KBM-7 (cell line): ENCODE results near the gene FADS1.

Experiments used
- DNase-seq: peaks from one replicate; pipeline ENCODE4 v3.0.0-alpha.2; 2015
- in situ Hi-C: fragments of 300-500 bp; cut with MboI; formaldehyde crosslinking; loops from 2 replicates; pipeline ENCODE4 v1.14.3; 2020; ENCODE audit warnings: low sequenced_read_pairs, low pct_unique_long_range_greater_than_20kb, mixed read lengths

The FADS1 gene

DNA sequence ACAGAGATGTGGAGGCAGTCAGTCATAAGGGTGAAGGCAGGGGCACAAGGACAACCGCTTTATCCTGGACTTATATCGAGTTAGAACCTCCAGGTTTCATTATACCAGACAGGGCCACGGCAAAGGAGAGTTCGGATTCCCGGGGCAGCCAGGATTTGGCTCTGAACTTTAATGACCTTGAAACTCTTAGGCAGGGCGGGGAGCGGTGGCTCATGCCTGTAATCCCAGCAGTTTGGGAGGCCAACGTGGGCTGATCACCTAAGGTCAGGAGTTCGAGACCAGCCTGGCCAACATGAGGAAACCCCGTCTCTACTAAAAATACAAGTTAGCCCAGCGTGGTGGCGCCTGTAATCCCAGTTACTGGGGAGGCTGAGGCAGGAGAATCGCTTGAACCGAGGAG is 65.4 kb downstream of the FADS1 start:
- in situ Hi-C loops, result no loop called here

DNA sequence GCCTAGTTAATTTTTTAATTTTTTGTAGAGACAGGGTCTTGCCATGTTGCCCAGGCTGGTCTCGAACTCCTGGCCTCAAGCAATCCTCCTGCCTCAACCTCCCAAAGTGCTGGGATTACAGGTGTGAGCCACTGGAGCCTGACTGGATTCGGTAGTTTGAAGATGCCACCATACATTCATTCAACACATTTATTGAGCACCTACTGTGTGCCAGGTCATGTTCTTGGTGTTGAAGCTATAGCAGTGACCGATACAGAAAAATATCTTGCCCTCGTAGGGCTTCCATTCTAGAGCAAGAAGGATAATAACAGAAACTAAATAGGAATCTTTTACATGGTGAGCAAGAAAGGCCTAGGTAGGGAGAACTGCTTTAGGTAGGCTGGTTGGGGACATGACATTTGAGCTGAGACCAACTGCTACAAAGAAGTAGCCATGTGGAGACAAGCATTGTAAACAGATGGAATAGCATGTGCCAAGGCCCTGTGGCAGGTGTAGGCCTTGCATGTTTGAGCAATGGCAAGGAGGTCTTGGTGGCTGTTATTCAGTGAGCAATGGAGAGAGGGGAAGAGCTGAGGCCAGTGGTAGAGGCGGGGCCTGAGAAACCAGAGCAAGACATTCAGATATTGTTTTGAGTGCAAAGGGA is 66.1 kb downstream of the FADS1 start:
- in situ Hi-C loops, result no loop called here

More for the DNA sequence above, 65.4 kb downstream of the FADS1 start:
- DNase-seq, result no peak

More for the DNA sequence above, 66.1 kb downstream of the FADS1 start:
- DNase-seq, result no peak
